Fibroblast of mammary gland (primary cell): ENCODE measurements around the gene LRMDA.

Experiments
- DNase-seq: peaks from one replicate; pipeline ENCODE4 v3.0.0-alpha.2; 2010; ENCODE audit warnings: low read depth
- H3K4me3 ChIP-seq: 2 replicates; pipeline ENCODE4 v1.5.1; 2011; ENCODE audit warnings: low read depth, mild to moderate bottlenecking, low read length, moderate library complexity; ENCODE audit not compliant: control insufficient read depth
- CTCF ChIP-seq: conservative IDR thresholded peaks from 2 replicates; pipeline ENCODE4 v1.5.1; 2011; ENCODE audit warnings: low read depth, low read length, inconsistent platforms; ENCODE audit not compliant: control insufficient read depth, insufficient read depth

The LRMDA gene

GRCh38 chr10:76268530-76268929 lies 837.1 kb downstream of the LRMDA start:
- no peak for TF ChIP-seq CTCF
- no peak for DNase-seq
- no peak overlapping the region for H3K4me3 ChIP-seq

GRCh38 chr10:76268954-76269353 lies 837.5 kb downstream of the LRMDA start:
- H3K4me3 ChIP-seq = no peak overlapping the region
- no peak for DNase-seq
- TF ChIP-seq CTCF = no peak

- DNase-seq = no peak
- H3K4me3 ChIP-seq = no peak overlapping the region
- TF ChIP-seq CTCF = no peak
These were observed 839.0 kb downstream of the LRMDA start for GRCh38 chr10:76270464-76270863.

- DNase-seq = no peak
- TF ChIP-seq CTCF = no peak
- H3K4me3 ChIP-seq = no peak overlapping the region
These were observed 843.5 kb downstream of the LRMDA start for GRCh38 chr10:76274933-76275332.

GRCh38 chr10:76278811-76279460 lies 847.5 kb downstream of the LRMDA start:
- TF ChIP-seq CTCF = no peak
- peak; percentile 29 for DNase-seq
- H3K4me3 ChIP-seq = no peak overlapping the region

GRCh38 chr10:76281659-76282058 lies 850.2 kb downstream of the LRMDA start:
- no peak for DNase-seq
- no peak overlapping the region for H3K4me3 ChIP-seq
- no peak for TF ChIP-seq CTCF
